GM13976 (cell line): ENCODE measurements around the gene DAB2.

Experiments
- DNase-seq: peaks from one replicate; pipeline ENCODE4 v3.0.0; 2012; ENCODE audit warnings: low spot score
- CTCF ChIP-seq: IDR thresholded peaks from 2 replicates; pipeline ENCODE4 v1.5.1; 2012; ENCODE audit warnings: borderline replicate concordance, mild to moderate bottlenecking; ENCODE audit not compliant: insufficient read depth; ENCODE audit errors: extremely low read depth, missing control alignments, control extremely low read depth
- in situ Hi-C: fragments of 300-500 bp; cut with MboI; formaldehyde crosslinking; loops from one replicate; pipeline ENCODE4 v1.12.0; 2022; ENCODE audit warnings: low sequenced_read_pairs, mixed read lengths, inconsistent platforms; ENCODE audit not compliant: unreplicated experiment

DAB2 gene

GRCh38 chr5:39466846-39467245, 42.1 kb upstream of the DAB2 start:
- no peak for DNase-seq
- in situ Hi-C loops = no loop called here
- TF ChIP-seq CTCF = no peak

- in situ Hi-C loops = no loop called here
- no peak for DNase-seq
- no peak for TF ChIP-seq CTCF
Observed at GRCh38 chr5:39465843-39466242, 41.1 kb upstream of the DAB2 start.

GRCh38 chr5:39465097-39465496, 40.3 kb upstream of the DAB2 start:
- TF ChIP-seq CTCF = no peak
- no peak for DNase-seq
- in situ Hi-C loops = no loop called here

- no peak for TF ChIP-seq CTCF
- in situ Hi-C loops = no loop called here
- DNase-seq = no peak
Observed at GRCh38 chr5:39464088-39464487, 39.3 kb upstream of the DAB2 start.

- in situ Hi-C loops = no loop called here
- no peak for TF ChIP-seq CTCF
Observed at GRCh38 chr5:39462211-39462610, 37.4 kb upstream of the DAB2 start.

DNA sequence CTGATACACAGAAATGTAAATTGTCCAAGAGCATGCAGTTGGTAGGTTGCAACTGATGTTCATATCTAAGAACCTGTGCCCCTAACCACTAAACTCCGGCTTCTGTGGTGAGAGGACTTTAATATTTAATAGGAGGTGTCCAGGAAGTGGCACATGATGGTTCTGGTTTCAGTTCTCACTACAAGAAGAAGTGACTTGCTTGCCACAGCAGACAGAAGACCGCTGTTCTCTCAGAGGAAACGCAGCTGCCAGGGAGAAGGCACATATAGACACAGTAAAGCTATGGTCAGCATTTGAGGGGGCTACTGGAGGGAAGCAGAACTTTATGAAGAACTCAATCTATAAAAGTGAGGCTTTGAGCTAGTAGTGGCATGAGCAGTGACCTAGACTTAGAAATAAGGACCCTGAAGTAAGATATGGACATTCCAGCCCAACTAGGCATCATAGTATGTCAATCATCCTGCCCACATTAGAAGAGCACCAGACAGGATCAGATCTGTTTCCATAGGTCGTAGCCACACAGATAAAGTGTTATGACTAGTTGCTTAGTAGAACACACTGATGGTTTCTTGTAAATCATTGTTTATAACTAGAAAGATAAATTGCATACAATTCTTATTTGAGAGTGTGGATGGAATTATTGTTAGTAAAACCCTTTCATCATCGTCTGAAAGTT, 36.4 kb upstream of the DAB2 start:
- DNase-seq = no peak
- no peak for TF ChIP-seq CTCF
- in situ Hi-C loops = no loop called here

More at GRCh38 chr5:39462211-39462610, 37.4 kb upstream of the DAB2 start:
- no peak for DNase-seq
